Psoas muscle (tissue), 8 donors: ENCODE data around the gene CARMIL1. TPM values are rescaled to one million over a fixed set of nuclear protein-coding genes. Genes with fewer than 3 reads are reported as not detected.

ENCODE experiments used
- ATAC-seq, 4 donors: fragments of 200-7000 bp; cut with Tn5 transposase; one replicate each; pipeline ENCODE4 v1.9.1; 2020; ENCODE audit warnings: moderate library complexity in 3 of 4, mild to moderate bottlenecking in 2 of 4
- DNase-seq, 2 donors: peaks; one replicate each; pipeline ENCODE4 v3.0.0-alpha.2; 2020
- H3K27ac ChIP-seq: fragments of 200-600 bp; one replicate; pipeline ENCODE4 v1.8.0; 2022
- H3K27me3 ChIP-seq, 3 donors: fragments of 200-600 bp in 1 of 3; one replicate each; pipeline versions ENCODE4 v1.6.1 to v1.8.0; 2013 to 2022; ENCODE audit warnings: low read length in 2 of 3, mild to moderate bottlenecking in 2 of 3, moderate library complexity in 1 of 3; ENCODE audit not compliant: insufficient read depth in 3 of 3
- H3K36me3 ChIP-seq, 2 donors: fragments of 200-600 bp in 1 of 2; one replicate each; pipeline versions ENCODE4 v1.6.1 to v1.8.0; 2013 to 2022; ENCODE audit warnings: low read depth in 1 of 2, mild to moderate bottlenecking in 1 of 2, moderate library complexity in 1 of 2; ENCODE audit not compliant: insufficient read depth in 1 of 2
- H3K4me1 ChIP-seq: fragments of 200-600 bp; one replicate; pipeline ENCODE4 v1.8.0; 2022
- H3K4me3 ChIP-seq: fragments of 200-600 bp; one replicate; pipeline ENCODE4 v1.8.0; 2022; ENCODE audit warnings: mild to moderate bottlenecking
- H3K9me3 ChIP-seq: fragments of 200-600 bp; one replicate; pipeline ENCODE4 v1.8.0; 2022
- WGBS, 3 donors: extraction: QIAGEN DNeasy Blood & Tissue Kit; methylation state at CpG; one replicate each; pipeline versions ENCODE4 v1.1.6 to v1.1.7; 2013; 5-methylcytosine and 5-hydroxymethylcytosine counted together
- intact Hi-C, 2 donors: fragments of 100-400 bp; cut with DNase I; formaldehyde crosslinking; loops; one replicate each; pipeline versions ENCODE4 v1.11.0 to v1.14.2; 2022
- polyA plus RNA-seq, 3 donors: library from polyadenylated mRNA; stranded (reverse); fragments of 200-250 nt; gene quantifications; one replicate each; pipeline ENCODE4 v1.2.3, GENCODE V29; 2013
- total RNA-seq, 4 donors: library from RNA; stranded (reverse); fragmentation: NEBNext Ultra II Directional in 2 of 4; extraction: Animal tissue kit (Norgen Biotek cat#: 25700) in 2 of 4; gene quantifications; one replicate each; pipeline versions ENCODE4 v1.2.1 to v1.2.4, GENCODE V29; 2021 to 2023
- TF ChIP-seq, protein P1 (sequence below): fragments of 200-600 bp; IDR thresholded peaks from one replicate; pipeline ENCODE4 v1.8.0; 2022; ENCODE audit warnings: antibody characterized with exemption
- donor health status: healthy with polysubstance abuse.
- donor health status: DM: no; HTN: no; CAD: no; lungs with moderate emphysema.
- donor health status: Bipolar disorder and iron deficiency.
- donor health status: healthy.
- donor health status: DM: yes; HTN: yes; CAD: no.
- donor health status: DM: no; HTN: no; CAD: no.
- donor health status: DM: no; HTN: no; CAD: no.
- donor health status: DM: yes; HTN: yes; CAD: no.

CARMIL1 gene
- total and polyA plus RNA-seq, 7 donors, result 0.11 to 1.0 (median 0.76) TPM

DNA sequence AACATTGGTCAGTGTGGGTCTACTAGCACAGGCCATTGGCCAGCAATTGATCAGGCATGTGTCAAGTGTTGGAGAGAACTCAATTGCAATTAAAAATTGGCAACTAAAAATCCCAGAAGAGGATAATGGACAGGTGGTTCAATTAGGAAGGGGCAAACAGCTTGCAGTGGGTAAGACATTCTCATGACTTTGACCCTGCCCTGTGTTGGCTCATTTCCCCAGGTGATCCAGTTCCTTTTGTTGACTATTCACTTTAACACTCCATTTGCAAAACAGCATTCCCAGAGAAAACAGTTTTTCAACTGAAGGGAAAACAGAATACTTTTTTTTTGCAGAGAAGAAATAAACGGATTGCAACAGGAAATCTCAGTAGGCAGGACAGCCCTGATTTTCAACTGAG, 343.9 kb downstream of the CARMIL1 start:
- TF ChIP-seq, protein P1, sequence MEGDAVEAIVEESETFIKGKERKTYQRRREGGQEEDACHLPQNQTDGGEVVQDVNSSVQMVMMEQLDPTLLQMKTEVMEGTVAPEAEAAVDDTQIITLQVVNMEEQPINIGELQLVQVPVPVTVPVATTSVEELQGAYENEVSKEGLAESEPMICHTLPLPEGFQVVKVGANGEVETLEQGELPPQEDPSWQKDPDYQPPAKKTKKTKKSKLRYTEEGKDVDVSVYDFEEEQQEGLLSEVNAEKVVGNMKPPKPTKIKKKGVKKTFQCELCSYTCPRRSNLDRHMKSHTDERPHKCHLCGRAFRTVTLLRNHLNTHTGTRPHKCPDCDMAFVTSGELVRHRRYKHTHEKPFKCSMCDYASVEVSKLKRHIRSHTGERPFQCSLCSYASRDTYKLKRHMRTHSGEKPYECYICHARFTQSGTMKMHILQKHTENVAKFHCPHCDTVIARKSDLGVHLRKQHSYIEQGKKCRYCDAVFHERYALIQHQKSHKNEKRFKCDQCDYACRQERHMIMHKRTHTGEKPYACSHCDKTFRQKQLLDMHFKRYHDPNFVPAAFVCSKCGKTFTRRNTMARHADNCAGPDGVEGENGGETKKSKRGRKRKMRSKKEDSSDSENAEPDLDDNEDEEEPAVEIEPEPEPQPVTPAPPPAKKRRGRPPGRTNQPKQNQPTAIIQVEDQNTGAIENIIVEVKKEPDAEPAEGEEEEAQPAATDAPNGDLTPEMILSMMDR, result no peak
- no peaks in the 10 kb centered on the region for H3K9me3 ChIP-seq
- DNase-seq (no peak), ATAC-seq (no peak)
- no peak overlapping the region for H3K4me3 ChIP-seq
- intact Hi-C loops, result no loop called here
- no peak overlapping the region for H3K27ac ChIP-seq
- H3K4me1 ChIP-seq, result no peaks in the 10 kb centered on the region
- H3K27me3 ChIP-seq, result no peaks in the 10 kb centered on the region
- H3K36me3 ChIP-seq, result no peaks in the 10 kb centered on the region
- WGBS, 3 donors, result 11 to 20% (median 17%) methylated on average over 1 of the region's 1 CpG

DNA sequence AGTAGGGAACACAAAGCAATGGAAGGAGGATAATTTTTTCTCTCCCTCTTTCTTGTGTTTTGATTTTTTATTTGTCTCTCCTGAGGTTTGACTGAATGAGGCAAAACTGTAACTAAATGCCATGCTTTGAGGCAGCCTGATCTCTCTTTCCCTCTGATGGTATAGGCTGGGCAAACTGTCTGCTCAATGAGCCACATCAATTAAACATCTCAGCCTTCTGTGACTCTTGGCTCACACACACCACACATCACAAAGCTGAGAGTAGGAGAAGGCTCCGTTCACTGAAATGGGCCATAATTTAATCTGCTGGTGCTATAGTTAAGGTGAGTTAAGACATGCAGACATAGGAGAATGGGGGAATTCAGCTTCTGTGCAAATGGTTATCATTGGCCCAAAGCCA, 344.7 kb downstream of the CARMIL1 start:
- ATAC-seq, result no peak
- 52 to 79% (median 77%) methylated on average over 1 of the region's 1 CpG for WGBS, 3 donors

DNA sequence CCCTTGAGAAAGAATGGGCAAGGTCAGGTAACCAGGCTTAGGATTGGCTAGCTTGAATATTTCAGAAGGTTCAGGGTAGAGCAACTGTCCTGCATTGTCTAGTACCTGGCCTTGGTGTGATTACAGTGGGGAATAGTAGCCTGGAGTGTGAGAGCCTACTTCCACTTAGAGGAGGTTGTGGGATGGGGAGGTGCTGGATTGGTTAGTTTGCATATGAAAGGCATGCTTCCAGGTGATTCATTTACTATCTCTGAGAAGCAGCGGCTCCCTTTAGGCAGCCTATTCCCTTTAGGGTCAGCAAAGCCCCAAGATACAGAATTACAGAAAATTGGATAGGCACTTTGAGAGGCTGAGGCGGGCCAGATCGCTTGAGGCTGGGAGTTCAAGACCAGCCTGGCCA, 347.8 kb downstream of the CARMIL1 start:
- intact Hi-C loops, result no loop called here

More for the DNA sequence above, 344.7 kb downstream of the CARMIL1 start:
- Histone ChIP-seq H3K4me1 (no peaks in the 10 kb centered on the region), H3K9me3 (no peaks in the 10 kb centered on the region), H3K4me3 (no peak overlapping the region), H3K36me3 (no peaks in the 10 kb centered on the region), H3K27me3 (no peaks in the 10 kb centered on the region), H3K27ac (no peak overlapping the region)
- TF ChIP-seq, protein P1, result no peak
- intact Hi-C loops, result no loop called here
- no peak for DNase-seq

DNA sequence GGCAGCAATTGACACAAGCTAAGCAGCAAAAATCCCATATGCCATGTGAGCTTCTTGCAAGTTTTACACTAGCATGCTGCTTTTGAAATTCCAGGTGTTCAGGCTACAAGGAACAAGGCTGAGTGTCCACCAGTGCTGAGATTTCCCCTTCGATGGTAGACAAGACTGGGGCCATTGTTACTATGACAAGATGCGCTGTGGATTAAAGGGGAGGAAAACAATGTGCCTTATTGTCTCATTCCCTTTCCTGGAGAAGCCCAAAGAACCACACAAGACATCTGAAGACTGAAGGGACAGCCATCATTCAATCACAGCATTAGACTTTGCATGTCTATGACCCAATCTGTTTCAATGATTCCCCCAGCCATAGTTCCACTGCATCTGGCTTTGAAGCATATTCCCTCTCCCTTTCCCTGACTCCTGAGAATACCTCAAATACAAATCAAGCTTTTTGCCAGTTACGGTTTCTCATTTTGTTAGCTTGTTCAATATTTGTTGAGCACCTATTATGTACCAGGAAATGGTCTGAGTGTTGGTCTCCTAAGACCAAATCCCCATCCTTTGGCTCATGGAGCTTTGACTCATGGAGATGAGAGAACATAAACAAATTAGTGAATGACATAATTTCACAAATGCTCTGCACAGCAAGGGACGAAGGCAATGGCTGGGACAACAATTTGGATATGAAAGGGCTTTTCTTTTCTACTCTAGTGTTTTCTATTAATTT, 349.5 kb downstream of the CARMIL1 start:
- 69 to 78% (median 73%) methylated on average over 4 of the region's 4 CpGs for WGBS, 3 donors
- no peaks in the 10 kb centered on the region for H3K9me3 ChIP-seq
- ATAC-seq, result no peak
- TF ChIP-seq, protein P1, result no peak
- no peak for DNase-seq
- no peaks in the 10 kb centered on the region for H3K36me3 ChIP-seq
- no peaks in the 10 kb centered on the region for H3K4me1 ChIP-seq
- H3K4me3 ChIP-seq, result no peak overlapping the region
- H3K27me3 ChIP-seq, result no peaks in the 10 kb centered on the region
- intact Hi-C loops, result no loop called here
- no peak overlapping the region for H3K27ac ChIP-seq

More for the DNA sequence above, 347.8 kb downstream of the CARMIL1 start:
- Histone ChIP-seq H3K4me1 (no peaks in the 10 kb centered on the region), H3K9me3 (no peaks in the 10 kb centered on the region), H3K27me3 (no peaks in the 10 kb centered on the region), H3K36me3 (no peaks in the 10 kb centered on the region), H3K27ac (no peak overlapping the region), H3K4me3 (no peak overlapping the region)
- WGBS, 3 donors, result 66 to 71% (median 68%) methylated on average over 3 of the region's 3 CpGs
- ATAC-seq, result no peak
- TF ChIP-seq, protein P1, result no peak
- no peak for DNase-seq

DNA sequence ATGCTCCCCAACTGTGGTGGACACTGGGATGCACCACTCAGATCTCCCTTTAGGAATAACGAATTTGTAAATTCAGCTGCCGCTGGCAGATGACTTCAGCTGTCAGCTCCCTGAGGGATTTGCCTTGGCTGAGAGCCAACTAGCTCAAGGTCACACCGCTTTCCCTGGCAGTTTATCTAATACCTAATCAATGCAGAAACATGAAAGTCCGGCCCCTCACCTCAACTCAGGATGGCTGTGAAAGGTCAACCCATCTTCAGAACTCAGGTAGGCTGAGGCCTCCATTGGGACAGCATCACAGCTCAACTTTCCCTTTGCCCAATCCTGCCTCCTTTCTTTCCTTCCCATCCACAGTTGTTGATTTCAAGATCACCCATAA, 350.0 kb downstream of the CARMIL1 start:
- intact Hi-C loops, result no loop called here
- no peaks in the 10 kb centered on the region for H3K9me3 ChIP-seq
- no peaks in the 10 kb centered on the region for H3K4me1 ChIP-seq
- TF ChIP-seq, protein P1, result no peak
- no peaks in the 10 kb centered on the region for H3K36me3 ChIP-seq
- 29 to 31% (median 30%) methylated on average over 4 of the region's 4 CpGs for WGBS, 3 donors
- ATAC-seq (no peak), DNase-seq (no peak)
- no peak overlapping the region for H3K27ac ChIP-seq
- H3K4me3 ChIP-seq, result no peak overlapping the region
- no peaks in the 10 kb centered on the region for H3K27me3 ChIP-seq
